Right ventricle myocardium inferior (tissue), 1 donor: ENCODE data around the gene NPAS2. TPM values are rescaled to one million over a fixed set of nuclear protein-coding genes. Genes with fewer than 3 reads are reported as not detected.
A peak's percentile ranks its signal among the peaks of the same experiment; 100 is the strongest.

Experiments
- ATAC-seq: fragments of 200-7000 bp; cut with Tn5 transposase; one replicate; pipeline ENCODE4 v1.9.1; 2020; ENCODE audit warnings: mild to moderate bottlenecking, moderate library complexity
- DNase-seq: peaks from one replicate; pipeline ENCODE4 v3.0.0; 2021; ENCODE audit errors: missing footprints
- intact Hi-C: fragments of 100-400 bp; cut with DNase I; formaldehyde crosslinking; loops from one replicate; pipeline ENCODE4 v1.11.0; 2022
- total RNA-seq: library from RNA; stranded (reverse); fragmentation: NEBNext Ultra II Directional; extraction: Animal tissue kit (Norgen Biotek cat#: 25700); gene quantifications from one replicate; pipeline ENCODE4 v1.2.1, GENCODE V29; 2021
- donor health status: DM: no; HTN: yes; CAD: no; lungs with severe emphysema.

Gene NPAS2
- total RNA-seq, 1 donor from 2014 or later: 38.0 TPM

- DNase-seq: no peak
- no peak for ATAC-seq
- intact Hi-C loops: no loop called here
Observed at GRCh38 chr2:100888601-100889000, 68.7 kb downstream of the NPAS2 start.

- DNase-seq (no peak), ATAC-seq (no peak)
- intact Hi-C loops: no loop called here
Observed at GRCh38 chr2:100889286-100889685, 69.3 kb downstream of the NPAS2 start.

- ATAC-seq (peak; percentile 70), DNase-seq (no peak)
- intact Hi-C loops: no loop called here
Observed at GRCh38 chr2:100891906-100892642, 72.1 kb downstream of the NPAS2 start.

- DNase-seq: no peak
Observed at GRCh38 chr2:100893392-100894104, 73.6 kb downstream of the NPAS2 start.

GRCh38 chr2:100894105-100894795, 74.3 kb downstream of the NPAS2 start:
- intact Hi-C loops: no loop called here
- DNase-seq (no peak), ATAC-seq (no peak)

More at GRCh38 chr2:100893392-100894104, 73.6 kb downstream of the NPAS2 start:
- intact Hi-C loops: no loop called here
- ATAC-seq: no peak

GRCh38 chr2:100894796-100895156, 74.8 kb downstream of the NPAS2 start:
- DNase-seq: no peak
- ATAC-seq: no peak
- intact Hi-C loops: no loop called here

GRCh38 chr2:100895402-100895801, 75.5 kb downstream of the NPAS2 start:
- peak; percentile 77 for DNase-seq
- intact Hi-C loops: no loop called here
- ATAC-seq: peak; percentile 67

- DNase-seq (no peak), ATAC-seq (peak; percentile 30)
- intact Hi-C loops: no loop called here
Observed at GRCh38 chr2:100895934-100896685, 76.2 kb downstream of the NPAS2 start.

- ATAC-seq: no peak
- intact Hi-C loops: no loop called here
- DNase-seq: no peak
Observed at GRCh38 chr2:100898035-100898665, 78.2 kb downstream of the NPAS2 start.

- intact Hi-C loops: no loop called here
- DNase-seq (no peak), ATAC-seq (no peak)
Observed at GRCh38 chr2:100900156-100900795, 80.3 kb downstream of the NPAS2 start.

GRCh38 chr2:100902817-100903405, 83.0 kb downstream of the NPAS2 start:
- intact Hi-C loops: no loop called here
- DNase-seq (no peak), ATAC-seq (no peak)

- no peak for DNase-seq
- ATAC-seq: no peak
- intact Hi-C loops: no loop called here
Observed at GRCh38 chr2:100903534-100904258, 83.8 kb downstream of the NPAS2 start.

- DNase-seq: no peak
- ATAC-seq: peak; percentile 89
- intact Hi-C loops: loop anchor here (1.0 to 5.0 kb wide), 2 partner anchors 60 to 83 kb away; partner anchors contain the start of gene NPAS2
Observed at GRCh38 chr2:100905132-100905805, 85.3 kb downstream of the NPAS2 start.

GRCh38 chr2:100906131-100906530, 86.2 kb downstream of the NPAS2 start:
- DNase-seq: no peak
- intact Hi-C loops: loop anchor here (5.0 kb wide), 1 partner anchor 84 kb away; the partner anchor contains the start of gene NPAS2
- ATAC-seq: no peak

- ATAC-seq (no peak), DNase-seq (no peak)
- intact Hi-C loops: loop anchor here (5.0 kb wide), 1 partner anchor 84 kb away; the partner anchor contains the start of gene NPAS2
Observed at GRCh38 chr2:100906679-100907078, 86.7 kb downstream of the NPAS2 start.

- intact Hi-C loops: loop anchor here (5.0 kb wide), 1 partner anchor 86 kb away; the partner anchor contains the start of gene NPAS2
- no peak for DNase-seq
- ATAC-seq: no peak
Observed at GRCh38 chr2:100907832-100908231, 87.9 kb downstream of the NPAS2 start.
